HG03175 (cell line): ENCODE measurements around the gene AKAP11.

Experiments
- ATAC-seq: cut with Tn5 transposase; IDR thresholded peaks from one replicate; pipeline ENCODE4 v1.9.1; 2021; ENCODE audit warnings: mild to moderate bottlenecking, moderate library complexity; ENCODE audit not compliant: unreplicated experiment

AKAP11 gene

DNA sequence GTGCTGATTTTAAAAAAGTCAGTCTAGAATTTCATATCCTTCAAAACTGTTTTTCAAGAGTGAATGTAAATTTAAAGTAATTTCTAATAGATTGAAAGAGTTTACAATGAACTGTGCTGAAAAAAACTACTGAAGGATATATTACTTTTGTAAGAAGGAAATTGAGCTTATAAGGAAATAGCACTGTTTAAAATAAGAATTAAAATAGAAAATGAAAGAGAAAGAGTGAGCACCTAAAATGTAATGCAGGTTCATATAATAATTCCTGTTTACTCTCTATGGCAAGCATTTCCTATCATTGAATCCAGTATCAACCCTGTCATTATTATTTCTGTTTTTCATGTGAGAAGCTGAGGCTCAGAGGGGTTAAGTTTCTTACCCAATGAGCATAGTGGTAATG lies 57.3 kb downstream of the AKAP11 start:
- ATAC-seq, result no peak

DNA sequence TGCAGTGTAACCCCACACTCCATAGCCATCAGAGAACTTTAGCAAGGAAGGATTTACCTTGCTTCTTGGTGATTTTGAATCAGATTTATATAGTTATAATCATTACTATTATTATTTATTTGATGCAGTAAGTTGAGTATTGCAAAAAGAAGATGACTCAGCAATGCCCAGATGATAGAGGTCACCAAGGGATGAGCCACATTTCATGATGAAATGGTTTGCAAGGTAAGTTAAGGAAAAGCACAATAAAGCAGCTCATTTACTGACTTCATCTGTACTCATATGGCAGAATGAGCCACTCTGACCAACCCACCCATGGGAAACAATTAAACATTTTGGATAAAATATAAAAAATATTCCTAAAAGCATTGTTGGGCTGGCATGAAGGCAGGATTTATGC lies 59.1 kb downstream of the AKAP11 start:
- no peak for ATAC-seq

DNA sequence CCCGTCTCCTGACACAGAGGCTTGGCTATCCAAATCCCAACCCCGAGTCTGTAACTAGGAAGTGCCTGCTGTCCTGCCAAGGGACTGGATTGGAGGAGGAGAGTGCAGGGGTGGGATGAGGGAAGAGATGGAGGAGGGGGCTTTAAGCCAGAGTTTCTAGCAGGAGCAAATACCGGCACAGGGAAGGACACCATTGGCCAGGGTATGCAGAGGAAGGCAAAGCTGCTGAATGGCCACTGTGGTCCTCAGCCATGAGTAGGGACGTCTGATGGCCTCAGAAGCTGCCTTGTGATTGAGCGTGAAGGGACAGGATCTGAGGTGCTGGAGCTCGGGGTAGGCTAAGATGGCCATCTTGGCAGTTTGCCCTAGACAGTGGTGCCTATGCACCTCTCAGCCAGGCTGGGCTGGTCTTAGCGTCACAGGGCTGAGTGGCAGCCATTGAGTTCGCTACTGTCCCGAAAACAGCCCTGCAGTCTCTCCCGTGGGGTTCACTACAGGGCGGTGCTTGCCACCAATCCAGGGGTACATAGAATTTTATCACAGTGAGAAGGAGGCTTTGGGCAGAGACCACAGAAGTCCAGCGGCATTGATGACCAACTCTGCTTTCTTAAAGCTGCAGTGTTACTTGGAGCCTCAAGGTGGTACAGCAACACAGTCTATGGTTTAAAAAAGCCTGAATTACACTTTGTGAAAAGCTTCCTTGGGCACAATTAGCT lies 61.8 kb downstream of the AKAP11 start:
- ATAC-seq, result peak; percentile 71

DNA sequence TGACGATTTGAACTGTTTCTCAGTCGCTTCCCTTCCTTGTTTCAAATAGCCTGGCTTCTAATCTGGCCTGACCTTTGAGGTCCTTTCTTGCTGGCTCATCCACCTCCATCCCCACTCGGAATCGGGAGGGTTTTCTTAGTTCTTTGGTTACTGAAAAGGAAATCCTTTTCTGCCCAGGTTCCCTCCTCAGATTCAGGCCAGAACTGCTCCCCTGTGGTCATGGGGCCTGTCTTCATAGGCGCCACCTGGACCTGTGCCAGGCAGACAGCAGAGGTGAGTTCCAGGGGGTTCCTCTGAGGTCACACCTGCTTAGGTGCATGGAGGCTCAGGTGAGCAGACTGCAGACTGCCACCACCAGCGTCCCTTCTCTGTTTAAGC lies 62.4 kb downstream of the AKAP11 start:
- ATAC-seq, result peak; percentile 24

GRCh38 chr13:42337808-42338600 lies 66.1 kb downstream of the AKAP11 start:
- no peak for ATAC-seq

DNA sequence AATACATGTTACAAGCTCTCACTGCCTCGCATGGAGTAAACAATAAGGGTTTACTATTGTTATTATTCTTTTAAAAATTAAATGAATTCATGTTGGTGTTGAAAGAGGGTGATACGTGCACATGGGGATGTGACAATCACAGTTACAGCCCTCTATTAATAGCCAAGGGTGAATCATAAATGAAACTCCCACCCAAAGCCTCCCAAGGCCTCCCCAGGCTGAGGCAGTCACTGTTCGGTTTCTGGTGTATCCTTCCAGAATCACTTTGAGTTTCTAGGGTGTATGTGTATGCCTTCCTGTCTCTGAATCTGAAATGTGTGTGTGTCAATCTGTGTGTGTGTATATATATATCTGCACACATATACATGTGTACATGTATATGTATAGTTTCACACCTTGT lies 73.4 kb downstream of the AKAP11 start:
- ATAC-seq, result no peak

DNA sequence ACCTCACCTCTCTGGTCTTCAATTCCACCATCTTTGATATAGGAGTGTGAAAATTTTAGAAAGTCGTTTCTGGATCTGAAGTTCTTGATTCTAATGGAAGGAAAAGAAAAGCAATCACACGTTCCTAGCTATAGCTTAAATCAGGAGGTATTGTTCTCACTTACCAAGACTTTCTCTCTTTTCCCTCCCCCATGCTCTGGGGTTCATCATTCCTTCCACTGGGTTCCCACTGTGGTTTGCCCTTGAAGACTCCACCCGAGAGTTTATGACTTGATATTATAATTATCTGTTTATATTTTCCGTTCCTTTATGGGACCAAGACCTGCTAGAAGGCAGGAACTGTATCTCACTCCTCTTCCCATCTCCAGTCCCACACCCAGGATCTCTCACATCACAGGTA lies 76.6 kb downstream of the AKAP11 start:
- no peak for ATAC-seq

GRCh38 chr13:42350141-42350540 lies 78.2 kb downstream of the AKAP11 start:
- no peak for ATAC-seq

DNA sequence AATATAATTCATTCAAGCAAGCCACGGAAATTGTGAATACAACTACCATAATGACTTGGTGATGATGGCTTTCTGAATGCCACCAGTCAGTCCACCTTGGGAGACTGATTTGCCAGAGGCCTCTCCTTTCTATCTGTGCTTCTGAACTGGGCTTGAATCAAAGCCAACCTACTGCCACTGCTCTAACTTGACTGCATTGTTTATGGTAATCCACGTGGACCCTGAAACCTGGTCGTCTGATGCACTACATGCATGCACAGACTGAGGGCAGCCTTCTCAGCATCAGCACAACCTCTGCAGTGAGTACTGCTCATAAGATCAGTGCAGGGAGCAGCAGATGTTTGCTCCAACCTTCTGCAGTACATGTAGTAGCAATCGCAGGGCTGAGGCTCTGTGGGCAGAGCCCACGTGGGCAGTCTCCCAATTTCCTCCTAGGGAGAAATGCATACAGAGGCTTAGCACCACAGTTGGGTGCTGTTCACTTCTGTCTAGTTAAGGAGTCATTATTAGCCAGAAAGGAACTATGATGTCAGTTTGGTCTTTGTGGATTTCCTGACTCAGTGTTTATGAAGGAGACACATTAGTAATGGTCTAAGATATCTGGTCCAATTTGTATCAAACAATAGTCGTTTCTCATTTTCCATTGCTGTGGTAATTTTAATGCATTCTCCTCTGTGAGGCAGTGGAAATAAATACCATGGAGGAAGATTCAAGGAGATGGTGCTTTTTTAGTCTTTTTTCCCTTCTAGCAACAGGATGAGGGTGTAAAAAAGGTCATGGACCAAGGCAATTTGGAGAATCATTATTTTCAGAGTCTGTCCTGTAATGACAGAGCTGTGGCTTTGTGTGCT lies 82.5 kb downstream of the AKAP11 start:
- peak; percentile 70 for ATAC-seq

DNA sequence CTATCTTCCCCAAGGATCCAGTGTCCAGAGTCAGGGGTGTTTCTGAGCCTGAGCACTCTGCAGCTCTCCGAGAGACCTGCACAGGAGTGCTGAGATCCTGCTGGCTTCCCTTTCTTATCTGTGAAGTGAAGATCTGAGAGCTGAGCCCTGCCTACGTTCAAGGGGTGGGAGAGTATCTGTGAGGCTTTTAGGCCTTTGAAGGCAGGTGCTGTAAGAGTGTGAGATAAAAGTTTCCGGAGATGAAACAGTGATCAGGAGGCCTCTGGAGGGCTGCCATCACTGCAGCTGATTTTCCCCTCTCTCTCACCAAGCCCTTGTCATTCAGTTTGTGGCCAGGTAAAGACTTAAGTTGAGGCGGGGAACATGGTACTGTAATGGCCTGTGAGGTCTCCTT lies 83.1 kb downstream of the AKAP11 start:
- no peak for ATAC-seq

- no peak for ATAC-seq
These were observed 83.7 kb downstream of the AKAP11 start for GRCh38 chr13:42355491-42356183.

DNA sequence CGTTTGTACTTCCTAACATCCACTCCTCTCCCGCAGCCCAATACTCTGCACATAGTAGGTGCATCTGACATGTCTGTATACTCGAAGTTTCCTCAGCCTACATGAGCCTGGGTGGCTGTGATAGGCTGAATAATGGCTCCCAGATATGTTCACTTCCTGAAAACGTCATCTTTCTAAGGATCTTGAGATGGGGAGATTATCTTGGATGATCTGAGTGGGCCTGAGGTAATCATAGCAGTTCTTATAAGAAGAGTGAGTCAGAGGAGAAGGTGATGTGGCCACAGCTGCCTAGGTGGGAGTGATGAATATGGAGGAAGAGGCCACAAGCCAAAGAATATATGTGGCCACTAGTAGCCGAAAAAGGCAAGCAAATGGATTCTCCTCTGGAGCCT lies 84.2 kb downstream of the AKAP11 start:
- ATAC-seq, result no peak

GRCh38 chr13:42360046-42360574 lies 88.2 kb downstream of the AKAP11 start:
- ATAC-seq, result no peak

- ATAC-seq, result no peak
These were observed 89.7 kb downstream of the AKAP11 start for GRCh38 chr13:42361701-42362100.

GRCh38 chr13:42363941-42364612 lies 92.1 kb downstream of the AKAP11 start:
- ATAC-seq, result no peak

DNA sequence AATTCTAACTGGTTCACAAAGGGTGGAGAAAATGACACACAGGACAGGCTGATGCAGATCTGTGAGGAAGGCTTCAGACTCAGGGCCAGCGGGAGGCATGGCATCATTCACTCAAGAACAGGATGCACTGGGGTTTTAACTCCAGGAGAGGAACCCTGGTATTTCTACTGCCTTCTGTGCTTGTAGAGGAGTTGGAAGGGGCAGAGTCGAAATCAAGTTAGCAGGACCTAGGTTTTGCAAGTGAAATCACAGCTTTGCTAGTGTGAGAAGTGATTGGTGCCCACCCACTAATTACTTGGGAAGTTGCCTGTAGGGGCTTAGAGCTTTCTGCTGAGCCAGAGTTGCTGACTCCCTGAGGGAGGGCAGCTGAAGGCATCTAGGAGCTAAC lies 92.7 kb downstream of the AKAP11 start:
- no peak for ATAC-seq

DNA sequence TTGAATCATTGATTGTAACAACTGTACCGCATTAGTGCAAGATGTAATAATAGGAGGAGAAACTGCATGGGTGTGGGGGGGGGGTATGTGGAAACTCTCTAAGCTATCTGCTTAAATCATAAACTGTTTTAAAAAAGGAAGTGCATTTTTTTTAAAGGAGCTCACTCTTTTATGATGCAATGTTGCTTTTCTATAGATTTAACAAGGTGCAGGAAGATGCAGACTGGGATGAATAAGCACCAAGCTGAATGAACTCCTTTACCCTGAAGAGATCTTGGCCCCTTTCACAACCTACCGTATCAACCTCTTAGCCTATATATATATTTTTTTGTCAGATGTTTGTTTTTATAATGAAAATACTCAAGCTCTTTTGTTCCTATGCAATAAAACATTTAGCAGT lies 95.9 kb downstream of the AKAP11 start:
- no peak for ATAC-seq

DNA sequence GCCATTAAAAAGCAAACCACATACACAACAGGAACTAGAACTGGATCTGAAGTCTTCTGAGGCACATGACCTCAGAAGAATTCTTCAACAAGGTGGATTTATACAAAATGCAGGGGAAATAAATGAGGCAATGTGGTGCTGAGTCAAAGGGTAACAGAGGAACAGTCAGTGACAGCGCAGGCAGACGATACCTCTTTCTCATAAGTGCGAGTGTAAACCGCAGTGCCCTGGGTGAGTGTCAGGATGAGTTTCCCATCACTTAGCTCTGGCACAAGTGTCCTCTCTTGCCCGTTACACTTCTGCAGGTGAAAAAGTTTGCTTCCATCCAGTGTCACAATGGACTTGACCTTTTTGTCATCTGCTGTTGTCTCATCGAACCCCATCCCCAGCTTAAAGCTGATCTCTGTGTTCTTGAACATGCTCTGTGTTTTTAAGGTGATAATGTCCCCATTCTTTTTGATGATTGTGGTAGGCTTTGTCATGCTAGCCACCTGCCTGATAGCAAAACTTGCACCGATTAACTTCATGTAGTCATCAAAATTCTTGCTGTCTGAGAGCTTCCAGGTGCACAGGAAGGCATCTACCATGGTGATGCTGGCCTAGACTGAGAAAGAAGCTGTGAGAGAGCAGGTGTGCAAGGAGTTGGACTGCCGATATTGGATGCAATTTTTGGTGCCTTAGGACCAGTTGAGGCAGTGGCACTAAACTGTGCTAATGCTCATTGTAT lies 97.3 kb downstream of the AKAP11 start:
- peak; percentile 46 for ATAC-seq

GRCh38 chr13:42370229-42370628 lies 98.3 kb downstream of the AKAP11 start:
- ATAC-seq, result no peak
